Activated CD4-positive, alpha-beta T cell treated with anti-CD3 and anti-CD28 coated beads, Interleukin-2, amount 10 ng/mL, durations not matched to agents 24 days and 14 days (primary cell): ENCODE data around the gene SHC4. TPM values are rescaled to one million over a fixed set of nuclear protein-coding genes. Genes with fewer than 3 reads are reported as not detected.
"Not testable (repeated sequence)": the region's sequence is repeated elsewhere in the genome, so short reads cannot be mapped to it uniquely, and the experiment has no call there.

Experiments used
- DNase-seq: peaks from one replicate; pipeline ENCODE4 v3.0.0; 2022
- H3K27ac Mint-ChIP-seq: one replicate; pipeline ENCODE4 v1.8.0; 2022; ENCODE audit warnings: mild to moderate bottlenecking, mixed read lengths
- H3K27me3 Mint-ChIP-seq: one replicate; pipeline ENCODE4 v1.8.0; 2022; ENCODE audit warnings: mixed read lengths
- H3K36me3 Mint-ChIP-seq: one replicate; pipeline ENCODE4 v1.8.0; 2022; ENCODE audit warnings: low read depth, mild to moderate bottlenecking, mixed read lengths
- H3K4me1 Mint-ChIP-seq: one replicate; pipeline ENCODE4 v1.8.0; 2021; ENCODE audit warnings: mixed read lengths
- H3K4me3 Mint-ChIP-seq: one replicate; pipeline ENCODE4 v1.8.0; 2022; ENCODE audit warnings: mild to moderate bottlenecking, moderate library complexity, mixed read lengths
- H3K9me3 Mint-ChIP-seq: one replicate; pipeline ENCODE4 v1.8.0; 2021; ENCODE audit warnings: mixed read lengths
- intact Hi-C: fragments of 100-400 bp; cut with micrococcal nuclease; formaldehyde crosslinking; loops from one replicate; pipeline ENCODE4 v1.15.1; 2023
- total RNA-seq: library from RNA; stranded (reverse); gene quantifications from 2 replicates; pipeline ENCODE4 v1.2.3, GENCODE V29; 2022

SHC4 gene
- total RNA-seq, 1 donor from 2014 or later = 21.2 TPM

- intact Hi-C loops = no loop called here
- Mint-ChIP-seq H3K4me3 (no peak overlapping the region), H3K27me3 (peaks cover 16% of the 10 kb centered on the region), H3K9me3 (no peaks in the 10 kb centered on the region), H3K27ac (no peak overlapping the region), H3K4me1 (peaks cover 2% of the 10 kb centered on the region), H3K36me3 (no peaks in the 10 kb centered on the region)
- no peak for DNase-seq
Measured at GRCh38 chr15:48978638-48979037, 14.9 kb upstream of the SHC4 start.

GRCh38 chr15:48976444-48977088 is 12.8 kb upstream of the SHC4 start:
- Mint-ChIP-seq H3K36me3 (no peaks in the 10 kb centered on the region), H3K27ac (no peak overlapping the region), H3K9me3 (no peaks in the 10 kb centered on the region), H3K27me3 (peaks cover 8% of the 10 kb centered on the region), H3K4me1 (peaks cover 2% of the 10 kb centered on the region), H3K4me3 (peak overlapping the region; percentile 68)
- no peak for DNase-seq
- intact Hi-C loops = no loop called here

- H3K27ac Mint-ChIP-seq = peak overlapping the region; percentile 41
- peak overlapping the region; percentile 68 for H3K4me3 Mint-ChIP-seq
- peaks cover 2% of the 10 kb centered on the region for H3K9me3 Mint-ChIP-seq
- no peaks in the 10 kb centered on the region for H3K36me3 Mint-ChIP-seq
- DNase-seq = peak; percentile 95
- intact Hi-C loops = loop anchor here (1.0 kb wide), 1 partner anchor 113 kb away; no protein-coding TSS in a partner anchor
- peaks cover 4% of the 10 kb centered on the region for H3K4me1 Mint-ChIP-seq
- peaks cover 7% of the 10 kb centered on the region for H3K27me3 Mint-ChIP-seq
Measured at GRCh38 chr15:48975472-48976419, 12.0 kb upstream of the SHC4 start.

- peaks cover 8% of the 10 kb centered on the region for H3K9me3 Mint-ChIP-seq
- intact Hi-C loops = loop anchor here (1.0 kb wide), 1 partner anchor 113 kb away; no protein-coding TSS in a partner anchor
- H3K27ac Mint-ChIP-seq = no peak overlapping the region
- no peak for DNase-seq
- no peak overlapping the region for H3K4me3 Mint-ChIP-seq
- H3K27me3 Mint-ChIP-seq = peaks cover 5% of the 10 kb centered on the region
- H3K36me3 Mint-ChIP-seq = no peaks in the 10 kb centered on the region
- H3K4me1 Mint-ChIP-seq = peaks cover 8% of the 10 kb centered on the region
Measured at GRCh38 chr15:48974882-48975281, 11.2 kb upstream of the SHC4 start.

GRCh38 chr15:48972750-48973503 is 9.2 kb upstream of the SHC4 start:
- H3K36me3 Mint-ChIP-seq = no peaks in the 10 kb centered on the region
- H3K9me3 Mint-ChIP-seq = peaks cover 17% of the 10 kb centered on the region
- peaks cover 2% of the 10 kb centered on the region for H3K27me3 Mint-ChIP-seq
- no peak overlapping the region for H3K27ac Mint-ChIP-seq
- peaks cover 11% of the 10 kb centered on the region for H3K4me1 Mint-ChIP-seq
- intact Hi-C loops = no loop called here
- H3K4me3 Mint-ChIP-seq = no peak overlapping the region
- no peak for DNase-seq

- H3K27me3 Mint-ChIP-seq, H3K4me3 Mint-ChIP-seq, DNase-seq, H3K36me3 Mint-ChIP-seq, intact Hi-C loops, H3K27ac Mint-ChIP-seq: not testable (repeated sequence)
- H3K4me1 Mint-ChIP-seq = peaks cover 24% of the 10 kb centered on the region
- peaks cover 20% of the 10 kb centered on the region for H3K9me3 Mint-ChIP-seq
Measured at GRCh38 chr15:48970926-48971325, 7.2 kb upstream of the SHC4 start.

GRCh38 chr15:48968066-48968465 is 4.3 kb upstream of the SHC4 start:
- no peak for DNase-seq
- Mint-ChIP-seq H3K27ac (no peak overlapping the region), H3K4me1 (peaks cover 48% of the 10 kb centered on the region), H3K36me3 (peaks cover 2% of the 10 kb centered on the region), H3K4me3 (no peak overlapping the region), H3K27me3 (peaks cover 2% of the 10 kb centered on the region), H3K9me3 (peaks cover 20% of the 10 kb centered on the region)
- intact Hi-C loops = loop anchor here (5.0 kb wide), 1 partner anchor 179 kb away; no protein-coding TSS in a partner anchor

- intact Hi-C loops = loop anchor here (2.0 to 5.0 kb wide), 3 partner anchors 21 to 180 kb away; no protein-coding TSS in a partner anchor
- H3K9me3 Mint-ChIP-seq = peaks cover 20% of the 10 kb centered on the region
- DNase-seq = no peak
- H3K27me3 Mint-ChIP-seq = peaks cover 2% of the 10 kb centered on the region
- peaks cover 48% of the 10 kb centered on the region for H3K4me1 Mint-ChIP-seq
- H3K36me3 Mint-ChIP-seq = peaks cover 2% of the 10 kb centered on the region
- H3K27ac Mint-ChIP-seq = peak overlapping the region; percentile 93
- peak overlapping the region; percentile 58 for H3K4me3 Mint-ChIP-seq
Measured at GRCh38 chr15:48967336-48967735, 3.6 kb upstream of the SHC4 start.

- Mint-ChIP-seq H3K9me3 (peaks cover 20% of the 10 kb centered on the region), H3K4me3 (peak overlapping the region; percentile 58), H3K4me1 (peaks cover 48% of the 10 kb centered on the region), H3K36me3 (peaks cover 2% of the 10 kb centered on the region), H3K27ac (peak overlapping the region; percentile 93), H3K27me3 (peaks cover 2% of the 10 kb centered on the region)
- intact Hi-C loops = loop anchor here (1.0 to 5.0 kb wide), 7 partner anchors 20 to 181 kb away; no protein-coding TSS in a partner anchor
- DNase-seq = peak; percentile 85
Measured at GRCh38 chr15:48966595-48967301, 3.0 kb upstream of the SHC4 start.

- H3K36me3 Mint-ChIP-seq = peaks cover 6% of the 10 kb centered on the region
- H3K4me1 Mint-ChIP-seq = peaks cover 53% of the 10 kb centered on the region
- H3K27me3 Mint-ChIP-seq = peaks cover 2% of the 10 kb centered on the region
- peaks cover 20% of the 10 kb centered on the region for H3K9me3 Mint-ChIP-seq
- intact Hi-C loops = loop anchor here (1.0 to 5.0 kb wide), 7 partner anchors 19 to 181 kb away; no protein-coding TSS in a partner anchor
- peak overlapping the region; percentile 58 for H3K4me3 Mint-ChIP-seq
- peak; percentile 72 for DNase-seq
- peak overlapping the region; percentile 93 for H3K27ac Mint-ChIP-seq
Measured at GRCh38 chr15:48965972-48966371, 2.3 kb upstream of the SHC4 start.

- H3K36me3 Mint-ChIP-seq = peaks cover 13% of the 10 kb centered on the region
- peak overlapping the region; percentile 78 for H3K4me3 Mint-ChIP-seq
- intact Hi-C loops = loop anchor here (5.0 kb wide), 1 partner anchor 182 kb away; no protein-coding TSS in a partner anchor
- DNase-seq = no peak
- H3K9me3 Mint-ChIP-seq = peaks cover 13% of the 10 kb centered on the region
- H3K27me3 Mint-ChIP-seq = no peaks in the 10 kb centered on the region
- peaks cover 50% of the 10 kb centered on the region for H3K4me1 Mint-ChIP-seq
- peak overlapping the region; percentile 54 for H3K27ac Mint-ChIP-seq
Measured at GRCh38 chr15:48964898-48965297, 1.2 kb upstream of the SHC4 start.

- H3K27me3 Mint-ChIP-seq = no peaks in the 10 kb centered on the region
- peaks cover 19% of the 10 kb centered on the region for H3K36me3 Mint-ChIP-seq
- peaks cover 48% of the 10 kb centered on the region for H3K4me1 Mint-ChIP-seq
- DNase-seq = peak; percentile 66
- intact Hi-C loops = no loop called here
- peak overlapping the region; percentile 78 for H3K4me3 Mint-ChIP-seq
- peak overlapping the region; percentile 85 for H3K27ac Mint-ChIP-seq
- peaks cover 4% of the 10 kb centered on the region for H3K9me3 Mint-ChIP-seq
Measured at GRCh38 chr15:48962662-48963523, 826 bp downstream of the SHC4 start.
